GM18511 (cell line): ENCODE data around the gene CD200.
A peak's percentile ranks its signal among the peaks of the same experiment; 100 is the strongest.

Source experiments
- ATAC-seq: cut with Tn5 transposase; IDR thresholded peaks from one replicate; pipeline ENCODE4 v1.9.1; 2021; ENCODE audit warnings: mild to moderate bottlenecking, moderate library complexity; ENCODE audit not compliant: unreplicated experiment

CD200 gene

DNA sequence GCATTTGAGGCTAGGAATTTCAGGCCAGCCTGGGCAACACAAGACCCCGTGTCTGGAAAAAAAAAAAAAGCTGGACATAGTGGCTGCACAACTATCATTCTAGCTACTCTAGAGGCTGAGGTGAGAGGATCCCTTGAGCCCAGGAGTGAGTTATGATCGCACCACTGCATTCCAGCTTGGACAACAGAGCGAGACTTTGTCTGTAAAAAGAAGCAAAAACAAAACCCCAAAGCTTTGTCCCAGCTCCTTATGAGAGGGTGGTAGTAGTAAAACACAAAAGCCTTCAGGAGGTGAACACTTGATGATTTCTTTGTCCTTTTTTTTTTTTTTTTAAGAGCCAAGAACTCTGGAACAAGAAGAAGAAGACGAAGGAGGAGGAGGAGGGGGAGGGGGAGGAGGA is 1.1 kb upstream of the CD200 start:
- no peak for ATAC-seq

DNA sequence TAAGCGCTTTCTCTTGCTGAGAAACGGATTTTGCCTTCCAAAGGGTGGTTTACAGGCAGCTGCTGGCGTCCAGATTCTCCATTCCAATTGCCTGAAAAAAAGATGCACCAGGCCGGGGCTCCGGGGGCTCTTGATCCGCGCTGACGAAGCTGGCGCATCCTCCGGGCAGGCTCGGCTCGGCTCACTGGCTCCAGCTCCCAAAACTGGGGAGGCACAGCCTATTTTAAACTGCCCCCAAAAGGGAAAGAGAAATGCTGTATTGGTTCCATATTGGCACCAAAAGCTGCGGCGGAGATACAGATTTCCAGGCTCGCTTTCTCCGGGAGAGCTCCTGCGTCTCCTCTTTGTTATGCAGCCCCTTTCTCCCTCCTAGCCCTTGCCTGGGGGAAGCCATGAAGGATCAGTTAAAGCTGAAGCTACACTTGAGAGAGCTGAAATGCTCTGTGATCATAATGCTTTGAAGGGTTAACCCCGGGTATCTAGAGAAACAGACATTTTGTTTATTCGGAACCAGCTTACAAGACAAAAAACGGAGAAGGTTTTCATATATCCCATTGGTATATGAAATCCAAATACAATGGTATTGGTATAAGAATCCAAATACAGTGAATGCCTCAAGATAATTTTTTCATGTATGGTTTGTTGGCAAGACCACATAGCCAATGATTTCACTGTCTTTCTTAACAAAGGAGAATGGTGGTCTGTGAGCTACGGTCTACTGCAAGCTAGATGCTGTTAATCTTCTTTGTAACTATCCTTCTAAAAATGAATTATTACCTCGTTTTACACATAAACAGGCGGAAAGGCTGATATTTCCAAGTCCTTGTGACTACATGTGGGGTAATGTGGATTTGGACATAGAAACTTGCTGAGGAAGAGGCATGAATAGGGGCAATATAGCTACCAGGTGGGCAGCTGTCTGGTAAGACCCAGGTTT is 693 bp downstream of the CD200 start:
- ATAC-seq = peak; percentile 70

DNA sequence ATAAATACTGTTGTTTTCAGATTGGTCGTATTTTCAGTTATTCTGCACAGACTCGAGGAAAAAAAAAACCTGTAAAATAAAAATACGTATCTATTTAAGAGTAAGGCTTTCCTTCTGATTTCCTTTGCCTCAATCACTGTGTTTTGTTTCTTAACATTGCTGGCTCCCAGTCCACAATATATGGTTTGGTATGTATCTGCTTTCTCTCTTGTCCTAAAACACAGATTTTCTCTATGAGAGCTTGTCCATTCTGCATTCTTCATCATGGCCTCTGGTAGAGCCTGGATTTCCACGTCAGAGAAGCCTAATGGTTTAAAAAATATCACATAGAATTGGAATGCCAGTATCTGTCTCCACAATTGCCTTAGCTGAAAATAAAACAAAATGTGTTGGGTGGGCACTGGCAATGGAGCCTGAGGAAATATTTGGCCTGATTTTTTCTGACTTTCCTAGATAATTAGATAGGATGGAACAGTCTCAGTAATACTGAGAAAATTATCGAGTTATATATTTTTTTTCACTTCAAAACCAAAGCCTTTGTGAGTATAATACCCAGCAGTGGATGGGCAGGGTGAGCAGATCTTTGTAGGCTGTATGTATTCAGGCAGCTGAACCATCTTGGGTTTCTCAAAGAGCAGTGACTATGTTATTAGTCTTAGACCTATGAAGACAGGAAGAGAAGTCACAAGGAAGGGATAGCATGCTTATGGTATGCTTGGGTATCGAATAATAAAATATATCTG is 1.9 kb downstream of the CD200 start:
- ATAC-seq = no peak

DNA sequence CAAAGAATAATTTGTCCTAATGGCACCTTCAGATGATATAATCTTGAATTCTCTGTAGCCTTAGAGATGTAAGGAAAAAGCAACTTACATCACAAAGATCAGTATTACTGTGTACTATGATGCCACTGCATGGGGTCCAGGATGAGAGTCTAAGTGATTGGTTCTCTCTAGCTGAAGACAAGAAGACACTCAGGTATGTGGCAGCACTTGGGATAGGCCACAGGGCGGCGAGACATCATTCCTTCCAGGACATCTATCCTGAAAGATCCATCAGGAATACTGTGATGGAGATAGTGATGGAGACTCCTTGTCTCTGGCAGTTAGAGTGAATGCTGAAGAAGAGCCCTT is 2.5 kb downstream of the CD200 start:
- ATAC-seq = no peak

DNA sequence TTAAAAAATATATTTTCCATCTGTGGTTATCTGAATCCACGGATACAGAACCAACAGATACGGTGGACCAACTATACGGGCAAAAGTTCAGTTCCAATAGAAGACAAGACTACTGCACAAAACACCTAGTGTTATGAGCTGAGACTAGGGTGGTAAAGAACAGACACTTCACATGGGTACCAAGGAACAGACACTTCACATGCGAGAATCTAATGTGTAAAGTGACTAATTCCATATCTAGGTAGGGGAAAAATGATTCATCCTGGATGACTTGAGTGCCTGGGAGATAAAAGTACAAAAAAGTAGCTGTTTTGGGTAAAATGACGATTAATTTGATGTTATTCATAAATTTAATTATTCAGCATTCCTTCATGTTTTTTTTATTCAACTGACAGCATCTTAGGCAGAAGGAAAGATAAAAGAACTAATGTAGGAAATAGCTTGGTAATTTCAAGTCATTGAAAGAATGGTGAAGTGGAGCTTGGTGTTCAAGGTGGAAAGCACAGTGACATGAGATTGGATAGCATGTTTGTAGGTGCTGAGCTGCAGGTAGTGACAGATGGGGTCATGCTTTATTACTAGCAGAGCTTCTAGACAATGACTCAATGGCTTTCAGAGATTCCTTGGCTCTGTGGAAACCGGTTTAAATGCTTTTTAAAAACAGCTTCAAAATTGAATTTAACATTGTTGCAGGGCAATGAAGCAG is 5.2 kb downstream of the CD200 start:
- ATAC-seq = no peak

DNA sequence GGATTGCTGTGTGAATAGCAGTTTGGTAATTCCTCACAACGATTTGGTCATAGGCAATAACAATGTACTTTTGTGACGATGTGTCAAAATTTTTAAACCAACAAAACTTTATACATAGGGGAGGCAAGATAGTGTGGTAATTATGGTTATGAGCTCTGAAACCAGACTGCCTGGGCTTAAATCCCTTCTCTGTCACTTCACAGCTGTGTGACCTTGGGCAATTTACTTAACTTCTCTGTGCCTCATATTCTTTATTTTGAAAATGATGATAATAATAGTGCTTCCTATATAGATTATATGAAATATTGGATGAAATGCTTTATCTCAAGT is 5.7 kb downstream of the CD200 start:
- no peak for ATAC-seq

DNA sequence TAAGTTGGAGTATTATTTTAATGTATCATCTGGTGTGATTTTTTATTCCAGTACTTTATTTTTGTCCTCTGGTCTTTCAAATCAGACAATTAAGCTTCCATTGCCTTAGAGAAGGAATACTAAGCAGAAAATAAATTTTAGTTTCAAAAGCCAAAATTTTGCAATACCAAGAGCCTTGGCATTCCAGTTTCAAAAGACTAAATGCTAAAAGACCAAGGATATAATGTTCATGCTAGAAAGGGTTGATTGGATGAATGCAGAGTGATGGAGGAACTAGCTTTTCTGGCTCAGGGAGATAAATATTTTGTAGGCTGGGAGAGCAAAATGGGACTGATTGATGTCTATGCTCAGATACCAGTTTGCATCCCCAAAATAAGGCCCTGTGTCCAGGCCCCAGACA is 6.2 kb downstream of the CD200 start:
- no peak for ATAC-seq

DNA sequence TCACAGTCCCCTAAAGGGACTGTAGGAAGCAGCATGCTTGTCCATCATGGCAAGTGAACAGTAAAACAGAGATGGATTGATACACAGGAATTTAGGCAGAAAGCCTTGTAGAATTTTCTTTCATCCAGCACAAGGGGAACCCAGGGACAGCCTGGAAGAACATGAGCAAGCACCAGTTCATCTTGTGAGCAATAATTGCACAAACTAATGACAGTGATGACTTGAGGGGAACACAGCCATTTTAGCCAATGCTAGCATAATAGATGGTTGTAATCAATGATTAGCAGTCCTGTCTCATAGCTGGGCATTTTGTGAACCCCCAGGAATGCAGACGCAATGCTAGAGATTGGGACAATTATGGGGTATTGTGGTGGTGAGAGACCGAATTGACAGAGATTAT is 6.7 kb downstream of the CD200 start:
- no peak for ATAC-seq

DNA sequence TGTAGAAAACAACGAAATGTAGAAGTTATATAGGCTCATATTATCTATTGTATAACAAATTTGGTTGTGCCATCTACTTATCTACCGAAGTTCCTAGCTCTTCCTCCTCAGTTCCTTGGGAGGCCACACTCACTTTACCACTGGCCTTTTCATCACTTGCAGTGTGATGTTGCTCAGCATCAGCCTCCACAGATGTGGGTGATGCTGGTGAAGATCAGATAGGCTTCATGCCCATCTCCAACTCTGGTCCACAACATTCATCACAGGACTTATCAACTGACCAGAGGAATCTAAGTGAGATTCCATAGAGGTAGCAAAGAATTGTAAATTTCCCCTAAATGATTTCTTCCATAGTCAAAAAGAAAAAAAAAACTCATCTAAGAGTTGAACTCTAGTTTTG is 8.4 kb downstream of the CD200 start:
- no peak for ATAC-seq

DNA sequence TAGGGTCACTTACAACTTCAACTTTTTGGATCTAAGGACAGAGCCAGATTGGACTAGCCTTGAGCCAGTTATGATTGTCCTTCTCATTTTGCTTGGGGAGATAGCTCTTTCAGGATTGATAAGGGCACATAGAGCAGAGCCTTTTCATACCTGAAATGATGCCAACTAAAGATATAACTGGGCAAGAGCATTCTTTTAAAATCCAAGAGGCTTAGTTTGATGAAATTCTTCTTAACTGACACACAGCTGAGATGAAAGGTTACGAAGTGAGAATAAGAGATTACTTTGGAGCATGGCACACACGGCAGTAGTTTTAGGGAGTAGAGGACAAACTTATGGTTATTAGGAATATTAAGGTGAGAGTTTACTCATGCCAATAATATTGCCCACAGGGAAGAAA is 12.7 kb downstream of the CD200 start:
- no peak for ATAC-seq

DNA sequence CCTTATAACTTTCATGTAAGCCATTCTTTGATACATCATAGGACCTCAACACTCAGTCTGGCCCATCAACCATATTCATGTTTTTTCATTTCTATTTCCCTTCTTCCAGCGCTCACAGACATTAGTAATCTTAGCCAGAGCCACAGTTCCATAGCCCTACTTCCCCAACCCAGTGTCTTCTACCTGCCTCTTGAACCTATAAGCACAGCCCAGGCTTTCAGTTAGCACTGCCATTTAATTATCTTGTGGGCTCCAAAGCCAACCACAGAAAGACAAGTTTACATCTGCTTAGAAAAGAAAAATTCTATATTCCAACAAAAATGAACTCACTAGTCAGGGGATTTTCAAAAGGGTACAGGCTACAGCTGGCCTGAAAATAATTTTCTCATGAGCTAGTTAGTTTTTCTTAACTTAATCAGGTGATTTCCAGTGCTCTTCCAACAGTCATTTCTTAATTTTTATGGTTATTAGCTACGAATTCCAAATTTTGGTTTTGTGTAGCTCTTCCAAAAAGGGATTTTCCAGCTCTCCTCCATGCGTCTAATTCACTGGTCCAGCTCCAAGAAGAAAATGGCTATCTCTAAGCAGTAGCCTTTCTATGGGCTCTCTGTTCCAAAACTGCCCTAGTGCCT is 13.7 kb downstream of the CD200 start:
- no peak for ATAC-seq

DNA sequence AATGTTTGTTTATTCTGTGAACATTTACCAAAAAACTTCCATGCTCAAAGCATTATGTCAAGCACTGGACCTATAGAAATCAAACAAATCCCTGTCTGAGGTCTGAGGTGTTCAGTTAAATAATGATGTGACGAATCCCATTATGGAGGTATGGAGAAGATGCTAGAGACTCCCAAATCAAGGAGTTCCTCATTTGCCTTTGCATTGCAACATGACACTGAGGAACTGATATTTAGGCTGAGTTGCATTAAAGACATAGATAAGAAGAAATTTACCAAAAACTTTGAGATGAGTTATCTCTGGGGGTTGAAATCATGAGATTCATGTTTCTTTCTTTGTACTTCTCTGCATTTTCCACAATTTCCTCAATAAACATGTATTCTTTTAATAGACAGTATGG is 16.0 kb downstream of the CD200 start:
- no peak for ATAC-seq

DNA sequence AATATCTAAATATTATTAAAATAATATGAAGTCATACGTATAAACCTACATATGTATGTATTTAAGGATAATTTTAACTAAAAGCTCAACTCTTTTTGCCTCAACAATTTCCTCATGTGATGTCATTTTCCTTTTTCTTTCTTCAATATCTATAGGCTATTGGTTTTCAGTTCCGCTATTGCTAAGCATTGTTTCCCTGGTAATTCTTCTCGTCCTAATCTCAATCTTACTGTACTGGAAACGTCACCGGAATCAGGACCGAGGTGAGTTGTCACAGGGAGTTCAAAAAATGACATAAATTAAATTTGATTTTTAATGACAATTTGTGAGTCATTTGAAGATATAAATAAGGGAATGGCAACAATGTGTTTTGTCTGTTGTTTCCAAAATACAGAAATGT is 16.6 kb downstream of the CD200 start:
- ATAC-seq = no peak

DNA sequence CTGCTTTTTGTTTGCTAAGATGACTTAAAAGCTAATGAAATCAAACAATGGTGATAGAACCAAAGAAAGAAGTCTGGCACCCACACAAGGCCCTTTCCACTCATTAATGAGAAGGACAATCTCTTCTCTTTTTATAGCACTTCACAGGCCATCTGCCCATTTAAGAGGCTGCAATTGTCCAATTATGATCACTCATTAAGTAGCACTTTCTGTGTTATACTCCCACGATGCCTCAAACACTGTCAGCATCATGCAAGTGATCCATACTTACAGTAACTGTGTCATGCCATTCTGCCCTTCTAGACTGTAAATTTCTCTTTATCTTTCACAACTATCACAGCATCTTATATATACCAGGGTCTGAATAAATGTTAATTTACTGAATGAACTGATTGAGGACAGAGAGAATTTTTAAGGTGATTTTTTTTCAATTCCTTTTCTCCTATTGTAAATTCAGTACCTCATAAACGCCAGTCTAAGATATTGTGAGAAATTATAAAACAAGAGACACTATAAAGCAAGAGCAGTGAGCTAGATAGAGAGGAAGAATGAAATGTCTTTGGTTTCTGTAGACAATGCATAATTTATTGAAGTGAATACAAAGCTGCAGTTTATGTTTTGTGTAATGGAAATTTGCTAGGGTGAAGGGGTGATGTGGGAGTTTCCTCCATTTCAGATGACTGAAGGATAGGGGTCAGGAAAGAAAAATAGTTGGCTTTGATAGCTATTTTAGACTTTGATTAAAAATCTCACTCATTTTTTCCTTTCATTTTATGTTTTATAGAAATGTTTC is 17.3 kb downstream of the CD200 start:
- no peak for ATAC-seq

DNA sequence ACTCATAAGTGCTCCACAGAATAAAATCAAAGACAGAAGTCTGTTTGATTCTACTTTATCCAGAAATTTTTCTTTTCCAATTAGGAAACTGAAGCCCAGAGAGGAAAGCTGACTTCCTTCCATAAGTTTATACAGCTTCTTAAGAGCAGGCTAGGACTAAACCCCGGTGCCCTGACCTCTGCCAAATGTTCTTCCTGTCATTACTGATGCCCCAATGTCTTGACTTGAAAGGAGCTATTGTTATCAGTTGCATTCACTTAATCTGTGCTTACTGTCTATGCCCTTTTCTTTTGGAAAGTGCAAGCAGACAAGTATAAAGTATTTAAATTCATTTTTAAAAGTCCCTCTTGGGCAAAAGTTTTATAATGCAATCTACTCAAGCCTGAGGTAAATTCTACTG is 18.1 kb downstream of the CD200 start:
- ATAC-seq = no peak

DNA sequence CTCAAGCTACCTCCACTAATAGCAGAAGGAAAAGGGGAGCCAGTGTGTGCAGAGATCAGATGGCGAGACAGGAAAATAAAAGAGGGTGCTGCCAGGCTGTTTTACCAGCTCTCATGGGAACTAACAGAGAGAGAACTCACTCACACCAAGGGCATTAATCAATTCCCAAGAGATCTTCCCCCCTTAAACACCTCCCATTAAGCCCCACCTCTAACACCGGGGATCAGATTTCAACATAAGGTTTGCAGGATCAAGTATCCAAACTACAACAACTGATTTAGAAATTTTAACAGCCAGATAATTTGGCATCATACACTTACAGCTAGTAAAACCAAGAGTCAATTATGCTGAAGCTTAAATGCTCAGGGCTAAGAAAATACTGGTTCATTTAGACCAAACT is 18.9 kb downstream of the CD200 start:
- no peak for ATAC-seq

DNA sequence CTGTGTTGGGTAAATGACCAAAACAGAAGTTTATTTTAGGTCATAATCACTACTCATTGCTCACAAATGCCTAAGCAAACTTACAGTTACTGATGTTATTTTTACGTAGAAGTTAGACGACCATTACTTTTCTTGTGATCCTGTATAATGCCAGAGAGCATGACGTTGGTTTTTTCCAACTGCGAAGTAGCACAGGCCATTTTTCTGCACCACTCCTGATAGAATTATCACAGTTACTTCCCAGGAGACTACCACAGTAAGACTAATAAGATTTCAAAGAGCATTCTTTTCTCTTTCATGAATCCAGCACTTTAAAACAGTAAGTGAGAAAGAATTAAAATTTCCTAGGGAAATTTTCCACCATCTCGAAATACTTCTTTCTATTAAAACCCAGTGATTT is 19.8 kb downstream of the CD200 start:
- ATAC-seq = no peak

DNA sequence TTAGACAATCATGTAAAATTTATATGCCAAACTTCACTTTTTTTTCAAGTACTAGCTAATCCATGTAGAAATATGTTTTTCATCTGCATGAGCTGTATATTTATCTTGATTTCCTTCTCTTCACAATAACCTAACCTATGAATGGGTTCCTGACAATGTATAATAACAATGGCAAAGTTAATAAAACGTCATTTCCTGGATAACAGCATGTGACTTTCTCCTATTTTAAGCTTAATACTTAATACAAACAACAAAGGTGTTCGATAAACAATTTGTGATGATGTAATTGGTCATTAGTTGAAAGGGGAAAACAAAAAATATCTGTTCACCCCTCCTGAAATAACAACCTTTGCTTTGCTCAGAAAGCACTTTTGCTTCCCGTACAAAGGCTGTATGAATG is 20.4 kb downstream of the CD200 start:
- ATAC-seq = no peak

DNA sequence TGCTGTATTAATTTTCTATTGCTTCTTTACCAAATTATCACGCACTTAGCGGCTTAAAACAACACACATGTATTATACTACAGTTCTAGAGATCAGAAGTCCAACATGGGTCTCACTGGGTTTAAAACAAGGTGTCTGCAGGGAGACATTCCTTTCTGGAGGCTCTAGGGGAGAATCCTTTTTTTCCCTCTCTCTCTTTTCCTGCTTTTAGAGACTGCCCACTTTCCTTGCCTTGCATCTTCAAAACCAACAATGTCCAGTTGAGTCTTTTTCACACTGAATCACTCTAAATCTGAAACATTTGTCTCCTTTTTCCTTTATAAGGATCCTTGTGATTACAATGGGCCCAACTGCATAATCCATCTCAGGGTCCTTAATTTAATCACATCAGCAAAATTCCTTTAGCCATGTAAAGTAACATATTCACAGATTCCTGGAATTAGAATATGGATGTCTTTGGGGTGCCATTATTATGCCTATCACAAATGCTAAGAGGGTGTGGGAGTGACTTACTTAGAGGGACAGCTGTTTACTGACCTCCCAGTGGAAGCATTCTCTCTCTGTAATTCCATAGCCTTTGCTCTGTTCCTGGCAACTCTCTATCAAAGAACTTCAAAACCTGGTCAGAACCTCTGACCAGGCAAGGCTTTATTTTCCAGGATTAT is 21.8 kb downstream of the CD200 start:
- no peak for ATAC-seq

DNA sequence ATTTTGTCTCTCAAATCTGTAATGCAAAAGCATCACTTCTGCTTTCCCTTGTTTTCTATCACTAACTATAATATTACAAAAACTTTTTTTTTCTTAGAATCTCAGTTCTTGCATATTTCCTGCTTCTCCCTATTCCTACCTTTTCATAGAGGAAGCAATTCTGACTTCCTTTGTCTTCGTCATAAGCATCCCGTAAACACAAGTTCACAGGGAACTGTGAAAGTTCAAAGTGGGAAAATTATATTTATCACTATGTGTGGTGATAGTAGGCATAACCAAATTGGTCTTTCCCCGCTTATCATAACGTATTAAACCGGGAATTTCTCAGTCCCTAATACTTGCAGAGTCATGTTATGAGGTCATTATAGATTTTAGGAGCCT is 22.3 kb downstream of the CD200 start:
- no peak for ATAC-seq
